ENCODE measurements around the gene OLFML2B. TPM values are rescaled to one million over a fixed set of nuclear protein-coding genes. Genes with fewer than 3 reads are reported as not detected.

Gene OLFML2B
- total and polyA plus RNA-seq, 2 donors, result 11.9 to 16.0 TPM

- no peak overlapping the region for H3K27ac ChIP-seq (ENCODE audit: low read depth)
- no peak for DNase-seq (ENCODE audit: extremely low spot score)
- H3K36me3 ChIP-seq (ENCODE audit: insufficient read depth), result peaks cover 1% of the 10 kb centered on the region
- no peak overlapping the region for H3K4me3 ChIP-seq (ENCODE audit: low read depth, low read length)
- no peaks in the 10 kb centered on the region for H3K4me1 ChIP-seq (ENCODE audit: insufficient read depth)
- 81% methylated on average over 6 of the region's 6 CpGs for WGBS
These were observed 89.8 kb downstream of the OLFML2B start for GRCh38 chr1:161933592-161934588.

Other genes starting within 250 kb of the OLFML2B start
- gene NOS1AP, start 45.8 kb upstream of the OLFML2B start, total RNA-seq, result 2.0 TPM
- 0.92 TPM for gene NOS1AP, start 45.8 kb upstream of the OLFML2B start, polyA plus RNA-seq